Measurements from ENCODE around the gene HMCN2. TPM values are rescaled to one million over a fixed set of nuclear protein-coding genes. Genes with fewer than 3 reads are reported as not detected.

The HMCN2 gene
- total RNA-seq, 6 donors from 2014 or later, result 0.76 to 7.3 (median 1.5) TPM

- no peaks in the 10 kb centered on the region for H3K9me3 ChIP-seq
- H3K27me3 ChIP-seq, result no peaks in the 10 kb centered on the region
- peaks cover 9 to 28% (median 18%) of the 10 kb centered on the region in 4 donors for H3K4me1 ChIP-seq
- peak overlapping the region in 3 of 4 donors; percentile 2 to 75 (median 54) for H3K27ac ChIP-seq
- no peak for DNase-seq
- TF ChIP-seq POLR2A (IDR thresholded peaks at IDR 0.05), result no peak
- TF ChIP-seq POLR2AphosphoS5 (IDR thresholded peaks at IDR 0.05), result no peak
- no peak for TF ChIP-seq EP300 (IDR thresholded peaks at IDR 0.05)
- no peak overlapping the region for H3K4me3 ChIP-seq
- no peaks in the 10 kb centered on the region for H3K36me3 ChIP-seq
- no peak for ATAC-seq (ENCODE audit: low FRiP score in 2 of 2)
- 61 to 64% methylated on average over 5 to 13 of the region's 13 CpGs for WGBS, 2 donors
Measured at GRCh38 chr9:130288926-130289690, 23.5 kb downstream of the HMCN2 start.

GRCh38 chr9:130289711-130290241 is 24.2 kb downstream of the HMCN2 start:
- no peak for DNase-seq
- TF ChIP-seq POLR2A (IDR thresholded peaks at IDR 0.05) (no peak), EP300 (IDR thresholded peaks at IDR 0.05) (no peak), CTCF (IDR thresholded peaks at IDR 0.05) (no peak), POLR2AphosphoS5 (IDR thresholded peaks at IDR 0.05) (no peak)
- WGBS, 2 donors, result 58 to 61% methylated on average over 4 to 12 of the region's 12 CpGs
- H3K4me3 ChIP-seq, result no peak overlapping the region
- ATAC-seq (ENCODE audit: low FRiP score in 2 of 2), result peak in 1 of 2 donors; percentile 3
- H3K4me1 ChIP-seq, result peaks cover 9 to 28% (median 18%) of the 10 kb centered on the region in 4 donors
- no peaks in the 10 kb centered on the region for H3K27me3 ChIP-seq
- H3K9me3 ChIP-seq, result no peaks in the 10 kb centered on the region
- H3K36me3 ChIP-seq, result no peaks in the 10 kb centered on the region
- peak overlapping the region in 3 of 4 donors; percentile 2 to 75 (median 54) for H3K27ac ChIP-seq

GRCh38 chr9:130290291-130291181 is 25.0 kb downstream of the HMCN2 start:
- H3K27ac ChIP-seq, result peak overlapping the region in 3 of 4 donors; percentile 2 to 75 (median 54)
- WGBS, 2 donors, result 79 to 80% methylated on average over 9 to 13 of the region's 13 CpGs
- no peak for TF ChIP-seq POLR2A (IDR thresholded peaks at IDR 0.05)
- TF ChIP-seq CTCF (IDR thresholded peaks at IDR 0.05), result no peak
- peak; percentile 68 to 85 for TF ChIP-seq POLR2AphosphoS5 (IDR thresholded peaks at IDR 0.05)
- peak in 1 of 4 donors; percentile 5 for TF ChIP-seq EP300 (IDR thresholded peaks at IDR 0.05)
- DNase-seq (peak in 1 of 2 donors; percentile 44), ATAC-seq (ENCODE audit: low FRiP score in 2 of 2) (peak; percentile 23 to 44)
- H3K4me1 ChIP-seq, result peaks cover 9 to 28% (median 18%) of the 10 kb centered on the region in 4 donors
- no peaks in the 10 kb centered on the region for H3K27me3 ChIP-seq
- H3K4me3 ChIP-seq, result no peak overlapping the region
- no peaks in the 10 kb centered on the region for H3K9me3 ChIP-seq
- no peaks in the 10 kb centered on the region for H3K36me3 ChIP-seq

- H3K27ac ChIP-seq, result peak overlapping the region in 1 of 4 donors; percentile 12
- no peaks in the 10 kb centered on the region for H3K9me3 ChIP-seq
- H3K4me3 ChIP-seq, result no peak overlapping the region
- no peak for ATAC-seq (ENCODE audit: low FRiP score in 2 of 2)
- no peak for TF ChIP-seq CTCF (IDR thresholded peaks at IDR 0.05)
- no peak for TF ChIP-seq EP300 (IDR thresholded peaks at IDR 0.05)
- no peak for TF ChIP-seq POLR2AphosphoS5 (IDR thresholded peaks at IDR 0.05)
- TF ChIP-seq POLR2A (IDR thresholded peaks at IDR 0.05), result no peak
- DNase-seq, result no peak
- H3K4me1 ChIP-seq, result peaks cover 7 to 22% (median 15%) of the 10 kb centered on the region in 4 donors
- WGBS, 2 donors, result 51 to 61% methylated on average over 5 of the region's 5 CpGs
- no peaks in the 10 kb centered on the region for H3K36me3 ChIP-seq
- no peaks in the 10 kb centered on the region for H3K27me3 ChIP-seq
Measured at GRCh38 chr9:130291474-130291873, 25.9 kb downstream of the HMCN2 start.

GRCh38 chr9:130292106-130292505 is 26.5 kb downstream of the HMCN2 start:
- Histone ChIP-seq H3K9me3 (no peaks in the 10 kb centered on the region), H3K27me3 (no peaks in the 10 kb centered on the region), H3K36me3 (no peaks in the 10 kb centered on the region), H3K27ac (no peak overlapping the region), H3K4me1 (peaks cover 5 to 22% (median 13%) of the 10 kb centered on the region in 4 donors), H3K4me3 (no peak overlapping the region)
- ATAC-seq (ENCODE audit: low FRiP score in 2 of 2) (peak in 1 of 2 donors; percentile 71), DNase-seq (no peak)
- no peak for TF ChIP-seq POLR2A (IDR thresholded peaks at IDR 0.05)
- TF ChIP-seq POLR2AphosphoS5 (IDR thresholded peaks at IDR 0.05), result peak in 1 of 2 donors; percentile 27
- peak in 1 of 4 donors; percentile 34 for TF ChIP-seq EP300 (IDR thresholded peaks at IDR 0.05)
- TF ChIP-seq CTCF (IDR thresholded peaks at IDR 0.05), result no peak
- WGBS, 2 donors, result 73 to 74% methylated on average over 6 of the region's 6 CpGs

Measured in upper lobe of left lung (tissue), 6 donors.